Common myeloid progenitor, CD34-positive (primary cell): Measurements from ENCODE around the gene CDK18.

Experiments used
- CTCF ChIA-PET: fragments of 350-600 bp; sonication (Branson Sonifier 250); formaldehyde crosslinking; loops from one replicate; lab custom pipeline; 2021; ENCODE audit warnings: antibody characterized with exemption; lab: Charles Lee
- POLR2A ChIA-PET: fragments of 350-600 bp; sonication (Branson Sonifier 250); formaldehyde crosslinking; loops from one replicate; lab custom pipeline; 2021; ENCODE audit warnings: antibody characterized with exemption; lab: Charles Lee
- DNase-seq, 3 donors: peaks; one replicate each; pipeline versions ENCODE4 v3.0.0 to v3.0.0-alpha.2; 2013
- H3K27ac ChIP-seq, 2 experiments: 1 replicate in 1 of 2; 2 replicates in 1 of 2; pipeline ENCODE4 v1.7.0; 2013; ENCODE audit warnings: inconsistent platforms in 2 of 2, low read length in 2 of 2, mild to moderate bottlenecking in 2 of 2, low read depth in 1 of 2, moderate library complexity in 1 of 2; ENCODE audit not compliant: severe bottlenecking in 2 of 2, insufficient read depth in 1 of 2, poor library complexity in 1 of 2
- H3K27me3 ChIP-seq, 5 experiments: replicated peaks in 2 of 5; 1 replicate in 3 of 5; 2 replicates in 2 of 5; pipeline versions ENCODE4 v1.6.1 to v1.7.0; 2013; ENCODE audit warnings: low read length in 4 of 5, mild to moderate bottlenecking in 2 of 5, moderate library complexity in 2 of 5, inconsistent platforms in 1 of 5; ENCODE audit not compliant: insufficient read depth in 5 of 5, control insufficient read depth in 4 of 5
- H3K36me3 ChIP-seq, 4 experiments: 1 replicate in 2 of 4; 2 replicates in 2 of 4; pipeline versions ENCODE4 v1.6.1 to v1.7.0; 2013; ENCODE audit warnings: low read length in 3 of 4, control low read depth in 1 of 4, mild to moderate bottlenecking in 1 of 4; ENCODE audit not compliant: control insufficient read depth in 4 of 4, insufficient read depth in 4 of 4
- H3K4me1 ChIP-seq, 4 experiments: 1 replicate in 3 of 4; 2 replicates in 1 of 4; pipeline versions ENCODE4 v1.6.1 to v1.7.1; 2013; ENCODE audit warnings: low read length in 3 of 4, mild to moderate bottlenecking in 3 of 4, control low read depth in 1 of 4, inconsistent platforms in 1 of 4, moderate library complexity in 1 of 4; ENCODE audit not compliant: control insufficient read depth in 4 of 4, insufficient read depth in 4 of 4; ENCODE audit errors: control extremely low read depth in 1 of 4
- H3K4me3 ChIP-seq, 7 experiments: 1 replicate in 4 of 7; 2 replicates in 3 of 7; pipeline versions ENCODE4 v1.5.1 to v1.7.0; 2013; ENCODE audit warnings: mild to moderate bottlenecking in 7 of 7, low read length in 6 of 7, moderate library complexity in 6 of 7, inconsistent platforms in 2 of 7, low read depth in 2 of 7, control low read depth in 1 of 7; ENCODE audit not compliant: insufficient read depth in 4 of 7, control insufficient read depth in 1 of 7; ENCODE audit errors: extremely low read depth in 1 of 7
- H3K9me3 ChIP-seq, 5 experiments: 1 replicate in 4 of 5; 2 replicates in 1 of 5; pipeline versions ENCODE4 v1.6.1 to v1.7.1; 2013; ENCODE audit warnings: low read length in 4 of 5, mild to moderate bottlenecking in 2 of 5, inconsistent platforms in 1 of 5, low read depth in 1 of 5, moderate library complexity in 1 of 5; ENCODE audit not compliant: control insufficient read depth in 4 of 5, insufficient read depth in 2 of 5; ENCODE audit errors: control extremely low read depth in 1 of 5
- WGBS: methylation state at CpG from one replicate; pipeline ENCODE4 v1.1.5; 2013; ENCODE audit not compliant: insufficient coverage; 5-methylcytosine and 5-hydroxymethylcytosine counted together

Gene CDK18

DNA sequence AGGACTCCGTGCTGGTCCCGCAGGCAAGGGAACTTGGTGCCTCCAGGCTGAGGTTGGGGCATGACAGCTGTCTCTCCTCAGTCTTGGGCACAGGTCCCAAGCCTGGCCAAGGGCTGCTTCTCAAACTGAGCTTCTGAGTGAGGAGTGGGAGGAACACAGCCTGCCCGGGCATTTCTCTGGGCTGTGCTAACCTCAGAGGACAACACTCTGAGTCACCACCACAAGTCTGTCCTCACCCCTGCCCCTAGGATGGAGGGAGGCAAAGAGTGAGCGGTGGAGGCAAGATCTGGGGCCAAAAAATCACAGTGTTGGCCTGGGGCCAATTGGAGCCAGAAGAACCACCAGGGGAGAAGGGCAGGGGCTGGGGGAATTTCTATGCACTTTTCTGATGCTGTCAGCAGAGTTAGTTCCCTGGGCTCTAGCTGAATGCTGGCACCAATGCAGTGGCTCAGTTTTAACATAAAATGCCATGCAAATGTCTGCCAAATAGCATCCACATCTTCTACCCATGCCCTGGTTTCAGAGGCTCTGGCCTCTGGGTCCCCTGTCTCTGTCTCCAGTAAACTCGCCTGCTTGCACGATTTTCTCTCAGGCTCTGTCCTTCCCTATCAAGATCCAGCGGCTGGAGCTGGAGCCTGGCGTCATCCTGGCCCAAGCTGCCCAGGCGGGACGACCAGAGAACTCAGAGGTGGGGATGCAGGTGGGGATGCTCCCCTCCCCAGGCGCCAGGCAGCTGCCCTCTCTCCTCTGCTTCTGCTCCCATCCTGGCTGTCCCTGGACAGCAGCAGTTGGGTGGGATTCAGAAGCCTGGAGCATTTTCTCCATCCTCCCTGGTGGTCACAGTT is 11.0 kb upstream of the CDK18 start:
- ChIA-PET POLR2A (no interaction called here), CTCF (interaction anchor here (0.6 to 25.1 kb wide), 9 partner anchors 9 to 166 kb away, joined by 3 to 463 read pairs (median 5); no protein-coding TSS in a partner anchor)
- H3K27ac ChIP-seq = no peak overlapping the region
- H3K27me3 ChIP-seq = peaks cover 0 to 54% (median 27%) of the 10 kb centered on the region in 5 experiments
- 46% methylated on average over 5 of the region's 11 CpGs for WGBS
- H3K36me3 ChIP-seq = no peaks in the 10 kb centered on the region
- peak; percentile 23 to 75 (median 75) for DNase-seq
- H3K9me3 ChIP-seq = no peaks in the 10 kb centered on the region
- no peak overlapping the region for H3K4me3 ChIP-seq
- H3K4me1 ChIP-seq = peaks cover 0 to 4% (median 2%) of the 10 kb centered on the region in 4 experiments

DNA sequence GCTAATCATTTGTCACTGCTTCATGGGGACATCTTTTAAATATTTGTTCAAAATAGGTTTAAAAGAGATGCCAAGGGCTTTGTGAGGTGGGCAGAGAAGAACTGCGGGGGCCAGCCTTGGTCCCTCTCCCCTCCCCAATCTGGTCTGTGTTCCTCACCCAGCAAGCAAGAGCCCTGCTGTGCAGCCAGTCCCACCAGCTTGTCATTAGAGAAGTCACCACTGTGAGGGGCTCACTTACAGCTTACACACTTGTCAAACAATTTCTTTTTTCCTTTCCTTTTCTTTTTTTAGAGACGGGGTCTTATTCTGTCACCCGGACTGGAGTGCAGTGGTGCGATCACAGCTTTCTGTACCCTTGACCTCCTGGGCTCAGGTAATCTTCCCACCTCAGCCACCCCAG is 10.4 kb upstream of the CDK18 start:
- 86% methylated on average over 4 of the region's 4 CpGs for WGBS

DNA sequence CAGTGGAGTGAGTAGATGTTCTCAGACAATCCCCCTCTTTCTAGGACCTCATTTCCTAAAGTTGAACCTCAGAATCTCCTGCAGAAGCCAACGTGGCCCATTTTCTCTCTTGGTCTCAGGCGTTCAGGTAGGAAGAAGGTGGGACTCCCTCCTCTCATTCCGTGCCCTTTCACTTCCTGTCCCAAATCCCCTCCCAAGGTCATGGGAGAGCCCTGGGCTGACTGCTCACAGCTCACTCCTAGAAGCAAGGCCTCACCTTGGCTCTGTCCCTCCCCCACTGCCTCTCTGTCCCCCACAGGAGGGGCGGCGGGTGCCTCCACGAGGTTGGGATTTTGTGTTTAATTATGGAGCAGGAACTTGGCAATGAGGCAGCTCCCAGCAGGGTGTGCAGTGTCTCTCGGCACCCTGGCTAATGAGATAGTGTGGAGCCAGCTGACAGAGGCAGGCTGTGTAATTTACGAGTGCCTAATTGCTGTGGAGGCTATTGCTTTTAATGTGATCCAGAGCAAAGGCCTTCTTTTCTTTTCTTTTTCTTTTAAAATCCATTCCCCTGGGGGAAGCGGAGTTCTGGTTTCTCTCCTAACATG is 9.1 kb upstream of the CDK18 start:
- no peaks in the 10 kb centered on the region for H3K9me3 ChIP-seq
- H3K4me3 ChIP-seq = no peak overlapping the region
- 86% methylated on average over 4 of the region's 9 CpGs for WGBS
- H3K27me3 ChIP-seq = peaks cover 0 to 37% (median 19%) of the 10 kb centered on the region in 5 experiments
- H3K27ac ChIP-seq = no peak overlapping the region
- ChIA-PET POLR2A (no interaction called here), CTCF (interaction anchor here (1.0 to 25.1 kb wide), 5 partner anchors 8 to 34 kb away, joined by 3 to 463 read pairs (median 15); no protein-coding TSS in a partner anchor)
- no peaks in the 10 kb centered on the region for H3K36me3 ChIP-seq
- peaks cover 0 to 4% (median 2%) of the 10 kb centered on the region in 4 experiments for H3K4me1 ChIP-seq
- DNase-seq = no peak

More for the DNA sequence above, 10.4 kb upstream of the CDK18 start:
- CTCF ChIA-PET = interaction anchor here (0.6 to 25.1 kb wide), 4 partner anchors 8 to 154 kb away, joined by 3 to 463 read pairs (median 14); no protein-coding TSS in a partner anchor
- H3K9me3 ChIP-seq = no peaks in the 10 kb centered on the region
- no peak overlapping the region for H3K4me3 ChIP-seq
- no peaks in the 10 kb centered on the region for H3K36me3 ChIP-seq
- POLR2A ChIA-PET = no interaction called here
- peaks cover 0 to 4% (median 2%) of the 10 kb centered on the region in 4 experiments for H3K4me1 ChIP-seq
- no peak overlapping the region for H3K27ac ChIP-seq
- peak in 2 of 3 donors; percentile 24 to 36 for DNase-seq
- H3K27me3 ChIP-seq = peaks cover 0 to 49% (median 26%) of the 10 kb centered on the region in 5 experiments

DNA sequence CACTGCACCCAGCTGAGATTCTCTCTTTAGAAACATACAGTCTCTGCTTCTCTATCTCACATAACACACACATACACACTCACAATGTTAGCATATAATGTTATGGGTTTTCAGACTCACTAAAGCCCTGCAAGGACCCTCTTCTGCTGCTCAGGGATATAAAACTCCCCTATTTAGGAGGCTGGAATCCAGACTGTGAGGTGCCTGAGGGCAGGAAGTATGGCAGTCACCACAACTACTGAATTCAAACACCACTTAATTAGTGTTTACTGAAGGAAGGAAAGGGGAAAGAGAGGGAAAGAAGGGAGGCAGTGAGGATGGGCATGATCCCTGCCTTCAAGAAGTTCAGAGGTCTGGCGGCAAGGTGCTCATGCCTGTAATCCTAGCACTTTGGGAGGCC is 7.8 kb upstream of the CDK18 start:
- DNase-seq = no peak
- Histone ChIP-seq H3K9me3 (no peaks in the 10 kb centered on the region), H3K4me3 (no peak overlapping the region), H3K27ac (no peak overlapping the region), H3K27me3 (peaks cover 0 to 28% (median 19%) of the 10 kb centered on the region in 5 experiments), H3K4me1 (peaks cover 0 to 4% (median 2%) of the 10 kb centered on the region in 4 experiments), H3K36me3 (no peaks in the 10 kb centered on the region)
- 100% methylated on average over 1 of the region's 1 CpG for WGBS
- ChIA-PET CTCF (interaction anchor here (0.8 to 25.1 kb wide), 3 partner anchors 10 to 42 kb away, joined by 4 to 463 read pairs (median 72); no protein-coding TSS in a partner anchor), POLR2A (no interaction called here)

DNA sequence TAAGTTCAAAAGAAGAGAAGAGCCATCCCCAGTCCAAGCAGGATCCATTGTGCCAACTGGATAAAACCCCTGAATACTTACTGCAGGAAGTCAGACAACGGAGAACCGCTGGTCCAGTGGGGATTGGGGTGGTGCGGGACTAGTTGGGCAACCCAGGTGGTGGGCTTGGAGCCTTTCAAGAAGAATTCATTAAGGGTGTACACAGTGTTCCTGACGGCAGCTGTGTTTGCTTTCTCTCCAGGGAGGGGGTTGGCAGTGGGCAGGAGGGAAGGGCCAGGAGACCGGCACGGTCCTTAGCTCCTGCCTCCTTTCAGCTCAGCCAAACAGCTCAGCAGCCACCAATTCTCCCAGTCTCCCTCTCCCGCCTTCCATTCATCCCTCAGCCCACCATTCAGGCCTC is 7.1 kb upstream of the CDK18 start:
- WGBS = 100% methylated on average over 3 of the region's 7 CpGs
- no peak for DNase-seq
- ChIA-PET POLR2A (no interaction called here), CTCF (interaction anchor here (0.6 to 25.1 kb wide), 3 partner anchors 10 to 126 kb away, joined by 4 to 463 read pairs (median 72); no protein-coding TSS in a partner anchor)
- Histone ChIP-seq H3K4me1 (peaks cover 0 to 4% (median 2%) of the 10 kb centered on the region in 4 experiments), H3K36me3 (no peaks in the 10 kb centered on the region), H3K4me3 (no peak overlapping the region), H3K27ac (no peak overlapping the region), H3K27me3 (peaks cover 0 to 21% (median 16%) of the 10 kb centered on the region in 5 experiments), H3K9me3 (no peaks in the 10 kb centered on the region)

DNA sequence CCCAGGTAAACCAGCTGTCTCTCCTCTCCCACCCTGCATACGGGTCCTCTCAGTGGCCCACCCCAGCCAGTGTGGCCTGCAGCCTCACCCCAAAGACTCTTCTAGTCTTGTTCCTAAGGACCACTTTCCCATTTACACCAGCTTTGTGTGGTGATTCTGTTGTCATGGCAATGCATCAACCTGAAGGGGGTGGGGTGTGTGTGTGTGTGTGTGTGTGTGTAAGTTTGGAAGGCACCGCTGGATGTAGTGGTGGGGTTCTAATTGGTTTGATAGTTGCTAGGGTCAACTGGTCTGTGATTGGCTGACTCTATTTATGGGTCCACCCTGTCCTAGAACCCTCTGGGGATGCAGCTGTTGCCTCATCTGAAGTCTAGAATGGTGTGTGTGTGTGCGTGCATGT is 4.7 kb upstream of the CDK18 start:
- no peak for DNase-seq
- ChIA-PET POLR2A (no interaction called here), CTCF (interaction anchor here (1.0 to 25.1 kb wide), 3 partner anchors 9 to 26 kb away, joined by 3 to 463 read pairs (median 72); no protein-coding TSS in a partner anchor)
- H3K27ac ChIP-seq = no peak overlapping the region
- H3K4me3 ChIP-seq = no peak overlapping the region
- no peaks in the 10 kb centered on the region for H3K36me3 ChIP-seq
- WGBS = no CpG with 5 or more reads among the region's 3 CpGs
- H3K4me1 ChIP-seq = peaks cover 0 to 11% (median 9%) of the 10 kb centered on the region in 4 experiments
- H3K9me3 ChIP-seq = no peaks in the 10 kb centered on the region
- peaks cover 0 to 11% (median 0%) of the 10 kb centered on the region in 5 experiments for H3K27me3 ChIP-seq
